HepG2 (cell line): ENCODE results near the gene ETHE1. TPM values are rescaled to one million over a fixed set of nuclear protein-coding genes. Genes with fewer than 3 reads are reported as not detected.

Experiments used
- AGO1 ChIP-seq: fragments of 200-400 bp; formaldehyde crosslinking; IDR thresholded peaks from 2 replicates; pipeline ENCODE4 v1.6.1; 2017; ENCODE audit warnings: mild to moderate bottlenecking, low read depth, low read length, moderate library complexity; ENCODE audit not compliant: poor library complexity, severe bottlenecking
- FOSL1 ChIP-seq: sonication (generic); formaldehyde crosslinking; IDR thresholded peaks from 2 replicates; pipeline ENCODE4 v1.9.0; 2021; ENCODE audit warnings: missing genetic modification reagents, borderline replicate concordance
- GABPB1 ChIP-seq: IDR thresholded peaks from 2 replicates; pipeline ENCODE4 v1.6.1; 2016; ENCODE audit warnings: mild to moderate bottlenecking, missing genetic modification reagents, moderate library complexity, missing compliant biosample characterization
- IKZF4 ChIP-seq: sonication (generic); formaldehyde crosslinking; IDR thresholded peaks from 2 replicates; pipeline ENCODE4 v1.5.1; 2020; ENCODE audit warnings: borderline replicate concordance, mild to moderate bottlenecking, low read depth, missing genetic modification reagents; ENCODE audit errors: not compliant biosample characterization
- KAT2B ChIP-seq: fragments of 150-350 bp; IDR thresholded peaks from 2 replicates; pipeline ENCODE4 v1.6.1; 2014; ENCODE audit warnings: low read depth, low read length, borderline replicate concordance
- KMT2B ChIP-seq: IDR thresholded peaks from 2 replicates; pipeline ENCODE4 v1.6.1; 2016; ENCODE audit warnings: missing genetic modification reagents, missing compliant biosample characterization
- ZBTB1 ChIP-seq: sonication (generic); formaldehyde crosslinking; IDR thresholded peaks from 2 replicates; pipeline ENCODE4 v1.4.0; 2020; ENCODE audit warnings: missing genetic modification reagents, borderline replicate concordance
- ZNF10 ChIP-seq: sonication (generic); formaldehyde crosslinking; IDR thresholded peaks from 2 replicates; pipeline ENCODE4 v1.4.0; 2020; ENCODE audit warnings: mild to moderate bottlenecking, low read depth, missing genetic modification reagents, borderline replicate concordance
- ZNF205 ChIP-seq: IDR thresholded peaks from 2 replicates; pipeline ENCODE4 v1.6.1; 2018; ENCODE audit warnings: missing biosample characterization, missing genetic modification reagents
- ZNF431 ChIP-seq: sonication (generic); formaldehyde crosslinking; IDR thresholded peaks from 2 replicates; pipeline ENCODE4 v1.9.0; 2022; ENCODE audit warnings: missing genetic modification reagents, low read depth, mild to moderate bottlenecking, borderline replicate concordance
- ZNF552 ChIP-seq: sonication (generic); formaldehyde crosslinking; IDR thresholded peaks from 2 replicates; pipeline ENCODE4 v1.9.0; 2022; ENCODE audit warnings: missing genetic modification reagents, mild to moderate bottlenecking, borderline replicate concordance
- ZNF564 ChIP-seq: sonication (generic); formaldehyde crosslinking; IDR thresholded peaks from 2 replicates; pipeline ENCODE4 v1.8.1; 2023; ENCODE audit warnings: mild to moderate bottlenecking, missing genetic modification reagents
- ZNF615 ChIP-seq: sonication (generic); formaldehyde crosslinking; IDR thresholded peaks from 2 replicates; pipeline ENCODE4 v1.5.0; 2020; ENCODE audit warnings: mild to moderate bottlenecking, missing genetic modification reagents, borderline replicate concordance
- polyA plus RNA-seq, 8 experiments: library from polyadenylated mRNA; depleted of rRNA in 3 of 8; stranded (reverse) in 7 of 8; unstranded in 1 of 8; fragments of >200 nt; fragmentation: Illumina TruSeq in 4 of 8; extraction: Trizol in 4 of 8; gene quantifications; 2 replicates each; pipeline versions ENCODE4 v1.2.1 to v1.2.3, GENCODE V29; 2011 to 2016; ENCODE audit warnings: low read depth in 4 of 8, missing spikeins in 1 of 8, mixed read lengths in 1 of 8; ENCODE audit not compliant: insufficient read depth in 1 of 8
- total RNA-seq, 5 experiments: library from RNA; depleted of rRNA; stranded (reverse); fragments of >200 nt; fragmentation: Illumina TruSeq; extraction: Trizol; gene quantifications; 2 replicates each; pipeline ENCODE4 v1.2.3, GENCODE V29; 2016; ENCODE audit warnings: low read depth in 1 of 5
- TF ChIP-seq, protein P1 (sequence below): sonication (generic); formaldehyde crosslinking; conservative IDR thresholded peaks from 2 replicates; pipeline ENCODE4 v1.8.0; 2022; ENCODE audit warnings: missing genetic modification reagents
- TF ChIP-seq, protein P2 (sequence below): sonication (generic); formaldehyde crosslinking; IDR thresholded peaks from 2 replicates; pipeline ENCODE4 v1.9.0; 2022; ENCODE audit warnings: low read depth, missing genetic modification reagents
- TF ChIP-seq, protein P3 (sequence below): sonication (generic); formaldehyde crosslinking; IDR thresholded peaks from 2 replicates; pipeline ENCODE4 v1.8.1; 2022; ENCODE audit warnings: mild to moderate bottlenecking, missing genetic modification reagents
- TF ChIP-seq, protein P4 (sequence below): sonication (generic); formaldehyde crosslinking; IDR thresholded peaks from 2 replicates; pipeline ENCODE4 v1.5.1; 2020; ENCODE audit warnings: missing genetic modification reagents, mild to moderate bottlenecking, borderline replicate concordance
- TF ChIP-seq, protein P5 (sequence below): sonication (generic); formaldehyde crosslinking; IDR thresholded peaks from 2 replicates; pipeline ENCODE4 v1.5.0; 2020; ENCODE audit warnings: mild to moderate bottlenecking, low read depth, missing genetic modification reagents, borderline replicate concordance

ETHE1 gene
- total and polyA plus RNA-seq, 2 of the 13 experiments (the other 11 are each of a cell fraction or from before 2014, with no cell fraction given) = 32.5 to 58.4 TPM

DNA sequence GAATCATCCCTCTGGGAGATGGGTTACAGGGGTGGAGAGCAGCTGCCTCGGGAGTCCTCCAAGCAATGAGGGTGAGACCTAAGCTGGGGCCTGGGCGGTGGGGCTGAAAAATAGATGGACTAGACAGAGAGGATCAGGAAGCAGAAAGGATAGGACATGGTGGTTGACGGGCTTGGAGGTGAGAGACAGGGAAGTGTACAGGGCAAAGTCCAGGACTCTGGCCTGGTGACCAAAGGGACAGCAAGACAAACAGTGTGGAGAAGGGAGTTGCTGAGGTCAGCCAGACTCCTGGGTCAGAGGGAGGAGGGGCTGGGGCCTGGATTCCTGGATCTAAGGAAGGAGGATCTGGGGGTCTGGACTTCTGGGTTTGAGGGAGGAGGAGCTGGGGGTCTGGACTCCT is 28.0 kb downstream of the ETHE1 start (continued):
- no peak; the same call in 1 of the 2 replicates for TF ChIP-seq GABPB1 (CRISPR knock-in tag)
- TF ChIP-seq ZNF564 = no peak
- TF ChIP-seq KAT2B = no peak
- no peak for TF ChIP-seq ZNF552 (CRISPR knock-in tag)
- no peak for TF ChIP-seq KMT2B (CRISPR knock-in tag)
- no peak for TF ChIP-seq ZNF205 (CRISPR knock-in tag)
- TF ChIP-seq AGO1 = no peak
- TF ChIP-seq, protein P1, sequence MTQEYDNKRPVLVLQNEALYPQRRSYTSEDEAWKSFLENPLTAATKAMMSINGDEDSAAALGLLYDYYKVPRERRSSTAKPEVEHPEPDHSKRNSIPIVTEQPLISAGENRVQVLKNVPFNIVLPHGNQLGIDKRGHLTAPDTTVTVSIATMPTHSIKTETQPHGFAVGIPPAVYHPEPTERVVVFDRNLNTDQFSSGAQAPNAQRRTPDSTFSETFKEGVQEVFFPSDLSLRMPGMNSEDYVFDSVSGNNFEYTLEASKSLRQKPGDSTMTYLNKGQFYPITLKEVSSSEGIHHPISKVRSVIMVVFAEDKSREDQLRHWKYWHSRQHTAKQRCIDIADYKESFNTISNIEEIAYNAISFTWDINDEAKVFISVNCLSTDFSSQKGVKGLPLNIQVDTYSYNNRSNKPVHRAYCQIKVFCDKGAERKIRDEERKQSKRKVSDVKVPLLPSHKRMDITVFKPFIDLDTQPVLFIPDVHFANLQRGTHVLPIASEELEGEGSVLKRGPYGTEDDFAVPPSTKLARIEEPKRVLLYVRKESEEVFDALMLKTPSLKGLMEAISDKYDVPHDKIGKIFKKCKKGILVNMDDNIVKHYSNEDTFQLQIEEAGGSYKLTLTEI = no peak
- TF ChIP-seq ZNF10 = no peak
- TF ChIP-seq ZNF431 (CRISPR knock-in tag) = peak; percentile 34; the same call in 1 of the 2 replicates
- TF ChIP-seq, protein P2, sequence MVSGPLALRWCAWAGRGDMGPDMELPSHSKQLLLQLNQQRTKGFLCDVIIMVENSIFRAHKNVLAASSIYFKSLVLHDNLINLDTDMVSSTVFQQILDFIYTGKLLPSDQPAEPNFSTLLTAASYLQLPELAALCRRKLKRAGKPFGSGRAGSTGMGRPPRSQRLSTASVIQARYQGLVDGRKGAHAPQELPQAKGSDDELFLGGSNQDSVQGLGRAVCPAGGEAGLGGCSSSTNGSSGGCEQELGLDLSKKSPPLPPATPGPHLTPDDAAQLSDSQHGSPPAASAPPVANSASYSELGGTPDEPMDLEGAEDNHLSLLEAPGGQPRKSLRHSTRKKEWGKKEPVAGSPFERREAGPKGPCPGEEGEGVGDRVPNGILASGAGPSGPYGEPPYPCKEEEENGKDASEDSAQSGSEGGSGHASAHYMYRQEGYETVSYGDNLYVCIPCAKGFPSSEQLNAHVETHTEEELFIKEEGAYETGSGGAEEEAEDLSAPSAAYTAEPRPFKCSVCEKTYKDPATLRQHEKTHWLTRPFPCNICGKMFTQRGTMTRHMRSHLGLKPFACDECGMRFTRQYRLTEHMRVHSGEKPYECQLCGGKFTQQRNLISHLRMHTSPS (CRISPR knock-in tag) = no peak
- TF ChIP-seq, protein P3, sequence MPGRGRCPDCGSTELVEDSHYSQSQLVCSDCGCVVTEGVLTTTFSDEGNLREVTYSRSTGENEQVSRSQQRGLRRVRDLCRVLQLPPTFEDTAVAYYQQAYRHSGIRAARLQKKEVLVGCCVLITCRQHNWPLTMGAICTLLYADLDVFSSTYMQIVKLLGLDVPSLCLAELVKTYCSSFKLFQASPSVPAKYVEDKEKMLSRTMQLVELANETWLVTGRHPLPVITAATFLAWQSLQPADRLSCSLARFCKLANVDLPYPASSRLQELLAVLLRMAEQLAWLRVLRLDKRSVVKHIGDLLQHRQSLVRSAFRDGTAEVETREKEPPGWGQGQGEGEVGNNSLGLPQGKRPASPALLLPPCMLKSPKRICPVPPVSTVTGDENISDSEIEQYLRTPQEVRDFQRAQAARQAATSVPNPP = no peak
- TF ChIP-seq, protein P4, sequence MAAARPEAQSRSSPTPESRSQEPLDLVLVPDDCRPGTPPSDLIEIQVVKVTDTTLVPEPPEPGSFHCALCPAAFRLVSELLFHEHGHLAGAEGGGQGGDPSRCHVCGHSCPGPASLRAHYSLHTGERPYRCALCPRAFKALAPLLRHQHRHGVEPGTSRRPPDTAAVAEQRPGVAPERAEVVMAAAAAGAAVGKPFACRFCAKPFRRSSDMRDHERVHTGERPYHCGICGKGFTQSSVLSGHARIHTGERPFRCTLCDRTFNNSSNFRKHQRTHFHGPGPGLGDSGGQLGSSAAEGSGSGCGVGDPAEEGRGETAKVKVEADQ = no peak
- no peak for TF ChIP-seq IKZF4 (CRISPR knock-in tag)
- no peak for TF ChIP-seq ZNF615 (CRISPR knock-in tag)
- no peak for TF ChIP-seq ZBTB1 (CRISPR knock-in tag)
- TF ChIP-seq, protein P5, sequence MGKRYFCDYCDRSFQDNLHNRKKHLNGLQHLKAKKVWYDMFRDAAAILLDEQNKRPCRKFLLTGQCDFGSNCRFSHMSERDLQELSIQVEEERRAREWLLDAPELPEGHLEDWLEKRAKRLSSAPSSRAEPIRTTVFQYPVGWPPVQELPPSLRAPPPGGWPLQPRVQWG (CRISPR knock-in tag) = no peak
- no peak for TF ChIP-seq FOSL1 (CRISPR knock-in tag)
